ENCODE measurements around the gene MED17. TPM values are rescaled to one million over a fixed set of nuclear protein-coding genes. Genes with fewer than 3 reads are reported as not detected.

Gene MED17
- total RNA-seq = 47.9 and 55.2 TPM in 2 replicates

GRCh38 chr11:93784145-93784934, at the start of gene MED17:
TSS of gene MED17 (plus strand) at chr11:93784282. CDS start at chr11:93784514, 232 bp downstream.
- intact Hi-C loops (cut with micrococcal nuclease) = loop anchor here (1.0 to 10.0 kb wide), 7 partner anchors 44 to 1188 kb away; partner anchors contain the start of genes C11orf54, CEP295, CWC15 and KDM4D

GRCh38 chr11:93734427-93735222, 49.5 kb upstream of the MED17 start:
- no peak for ATAC-seq (ENCODE audit: low read depth)
- peaks cover 62% of the 10 kb centered on the region for H3K4me1 Mint-ChIP-seq
- H3K4me3 Mint-ChIP-seq = no peak overlapping the region
- H3K9me3 Mint-ChIP-seq = no peaks in the 10 kb centered on the region
- POLR2A ChIA-PET = interaction anchor here (0.5 to 1.2 kb wide), 4 partner anchors 9 to 62 kb away, joined by 3 read pairs; no protein-coding TSS in a partner anchor
- CTCF ChIA-PET = no interaction called here
- peak overlapping the region; percentile 56 for H3K27ac Mint-ChIP-seq
- H3K36me3 Mint-ChIP-seq (ENCODE audit: low read depth) = peaks cover 96% of the 10 kb centered on the region
- no peak for TF ChIP-seq CTCF (IDR thresholded peaks at IDR 0.05)
- intact Hi-C loops (cut with micrococcal nuclease) = loop anchor here (5.0 kb wide), 1 partner anchor 42 kb away; no protein-coding TSS in a partner anchor
- no peak for DNase-seq
- no peaks in the 10 kb centered on the region for H3K27me3 Mint-ChIP-seq

More at GRCh38 chr11:93784145-93784934, at the start of gene MED17:
- no peak for TF ChIP-seq CTCF (IDR thresholded peaks at IDR 0.05)
- ATAC-seq (ENCODE audit: low read depth) (peak; percentile 93), DNase-seq (peak; percentile 75)
- ChIA-PET CTCF (interaction anchor here (0.7 to 1.3 kb wide), 5 partner anchors 10 to 550 kb away, joined by 3 to 20 read pairs (median 3); partner anchors contain the start of genes C11orf54 and TAF1D), POLR2A (interaction anchor here (0.6 to 3.1 kb wide), 15 partner anchors 8 to 1447 kb away, joined by 3 to 148 read pairs (median 5); partner anchors contain the start of genes C11orf54, CEP295, CWC15 and KDM4D)
- Mint-ChIP-seq H3K4me1 (peaks cover 40% of the 10 kb centered on the region), H3K27me3 (no peaks in the 10 kb centered on the region), H3K4me3 (peak within 1 kb of the TSS; percentile 99), H3K36me3 (ENCODE audit: low read depth) (peaks cover 37% of the 10 kb centered on the region), H3K9me3 (no peaks in the 10 kb centered on the region), H3K27ac (peak within 1 kb of the TSS; percentile 90)

GRCh38 chr11:93735627-93736026, 48.5 kb upstream of the MED17 start:
- CTCF ChIA-PET = no interaction called here
- no peak for TF ChIP-seq CTCF (IDR thresholded peaks at IDR 0.05)
- POLR2A ChIA-PET = interaction anchor here (1.1 kb wide), 1 partner anchor 61 kb away, joined by 3 read pairs; no protein-coding TSS in a partner anchor

GRCh38 chr11:93736129-93736528, 48.0 kb upstream of the MED17 start:
- Mint-ChIP-seq H3K36me3 (ENCODE audit: low read depth) (peaks cover 94% of the 10 kb centered on the region), H3K9me3 (no peaks in the 10 kb centered on the region), H3K27ac (no peak overlapping the region), H3K4me3 (no peak overlapping the region), H3K4me1 (peaks cover 71% of the 10 kb centered on the region), H3K27me3 (no peaks in the 10 kb centered on the region)
- no peak for DNase-seq
- ATAC-seq (ENCODE audit: low read depth) = no peak
- TF ChIP-seq CTCF (IDR thresholded peaks at IDR 0.05) = no peak
- POLR2A ChIA-PET = interaction anchor here (0.9 to 7.0 kb wide), 2 partner anchors 6 to 17 kb away, joined by 6 to 114 read pairs; no protein-coding TSS in a partner anchor
- intact Hi-C loops (cut with micrococcal nuclease) = no loop called here
- CTCF ChIA-PET = no interaction called here

More at GRCh38 chr11:93735627-93736026, 48.5 kb upstream of the MED17 start:
- Mint-ChIP-seq H3K27me3 (no peaks in the 10 kb centered on the region), H3K36me3 (ENCODE audit: low read depth) (peaks cover 93% of the 10 kb centered on the region), H3K27ac (peak overlapping the region; percentile 56), H3K4me3 (no peak overlapping the region), H3K9me3 (no peaks in the 10 kb centered on the region), H3K4me1 (peaks cover 71% of the 10 kb centered on the region)
- intact Hi-C loops (cut with micrococcal nuclease) = no loop called here
- DNase-seq = no peak
- no peak for ATAC-seq (ENCODE audit: low read depth)

All from activated B cell treated with CpG ODN at 0.5 μM for 24 hours (primary cell).